GM12878 (cell line): ENCODE measurements around the gene IRX1. TPM values are rescaled to one million over a fixed set of nuclear protein-coding genes. Genes with fewer than 3 reads are reported as not detected.

Source experiments
- ATAC-seq: fragments of 200-7000 bp; cut with Tn5 transposase; 3 replicates; pipeline ENCODE4 v1.9.1; 2020; ENCODE audit warnings: mild to moderate bottlenecking, moderate library complexity
- BruUV-seq: library from RNA; stranded (reverse); fragments of 400-500 nt; replicated peaks from 2 replicates; lab custom pipeline; 2021; lab: Mats Ljungman, UMichigan
- CTCF ChIA-PET: fragments of 300-600 bp; sonication (Branson Sonifier 250); formaldehyde crosslinking; extraction: SDS; loops from one replicate; lab custom pipeline; 2021; ENCODE audit warnings: inconsistent platforms; lab: Yijun Ruan, JAX
- POLR2A ChIA-PET: fragments of 350-600 bp; formaldehyde crosslinking; extraction: SDS; loops from one replicate; lab custom pipeline; 2021; ENCODE audit warnings: inconsistent platforms; lab: Charles Lee
- RAD21 ChIA-PET: fragments of 300-600 bp; sonication (Branson Sonifier 250); formaldehyde crosslinking; loops from one replicate; lab custom pipeline; 2023; ENCODE audit warnings: antibody characterized with exemption; ENCODE audit not compliant: unreplicated experiment; lab: Charles Lee
- SMC1A ChIA-PET: fragments of 300-600 bp; sonication (Branson Sonifier 250); formaldehyde crosslinking; loops from one replicate; lab custom pipeline; 2023; ENCODE audit not compliant: unreplicated experiment, uncharacterized antibody; lab: Charles Lee
- DNase-seq: peaks from one replicate; pipeline ENCODE4 v3.0.0-alpha.2; 2011; ENCODE audit warnings: low read depth, low spot score
- FAIRE-seq: peaks from 3 replicates; lab custom pipeline; 2011; peaks lifted over from hg19 to GRCh38; lab: Jason Lieb, UNC
- H2AFZ ChIP-seq: 2 replicates; pipeline ENCODE4 v1.6.0; 2011; ENCODE audit warnings: low read depth, low read length, control low read depth; ENCODE audit not compliant: control insufficient read depth
- H3K27ac ChIP-seq: 2 replicates; pipeline ENCODE4 v1.5.1; 2011; ENCODE audit warnings: control low read depth; ENCODE audit not compliant: control insufficient read depth, insufficient read depth
- H3K27me3 ChIP-seq, 2 experiments: replicated peaks in 1 of 2; 2 replicates each; pipeline versions ENCODE4 v1.6.0 to v1.6.1; 2011; ENCODE audit warnings: low read length in 1 of 2; ENCODE audit not compliant: control insufficient read depth in 2 of 2, insufficient read depth in 2 of 2
- H3K36me3 ChIP-seq, 2 experiments: 2 replicates each; pipeline ENCODE4 v1.5.1; 2011; ENCODE audit warnings: low read length in 1 of 2; ENCODE audit not compliant: control insufficient read depth in 2 of 2, insufficient read depth in 2 of 2
- H3K4me1 ChIP-seq: 2 replicates; pipeline ENCODE4 v1.6.1; 2011; ENCODE audit warnings: mild to moderate bottlenecking, low read length, moderate library complexity, mixed read lengths; ENCODE audit not compliant: control insufficient read depth, insufficient read depth
- H3K4me2 ChIP-seq: 2 replicates; pipeline ENCODE4 v1.6.0; 2011; ENCODE audit warnings: control low read depth; ENCODE audit not compliant: control insufficient read depth, insufficient read depth
- H3K4me3 ChIP-seq: fragments of 200-600 bp; sonication (generic); 2 replicates; pipeline ENCODE4 v1.5.1; 2016
- H3K79me2 ChIP-seq: 2 replicates; pipeline ENCODE4 v1.6.0; 2011; ENCODE audit warnings: low read length; ENCODE audit not compliant: control insufficient read depth, insufficient read depth
- H3K9ac ChIP-seq: 2 replicates; pipeline ENCODE4 v1.8.0; 2011; ENCODE audit warnings: low read length, control low read depth, mixed read lengths; ENCODE audit not compliant: control insufficient read depth, insufficient read depth
- H3K9me3 ChIP-seq: replicated peaks from 3 replicates; pipeline ENCODE4 v1.5.1; 2011; ENCODE audit warnings: mild to moderate bottlenecking, low read length; ENCODE audit not compliant: control insufficient read depth, insufficient read depth
- H4K20me1 ChIP-seq: 2 replicates; pipeline ENCODE4 v1.6.0; 2011; ENCODE audit not compliant: control insufficient read depth, insufficient read depth
- ATF2 ChIP-seq: IDR thresholded peaks from 2 replicates; pipeline ENCODE4 v1.6.1; 2012; ENCODE audit warnings: low read length, inconsistent platforms
- BHLHE40 ChIP-seq, 2 experiments: fragments of 450-650 bp in 1 of 2; IDR thresholded peaks; 2 replicates each; pipeline ENCODE4 v1.6.1; 2011 to 2017; ENCODE audit warnings: low read depth in 2 of 2, borderline replicate concordance in 1 of 2, improper control_type of control experiment in 1 of 2, low read length in 1 of 2, mild to moderate bottlenecking in 1 of 2
- CEBPZ ChIP-seq: fragments of 150-350 bp; IDR thresholded peaks from 2 replicates; pipeline ENCODE4 v1.6.1; 2016; ENCODE audit warnings: low read depth, low read length
- STAT3 ChIP-seq: IDR thresholded peaks from 2 replicates; pipeline ENCODE4 v1.6.1; 2011; ENCODE audit warnings: low read depth, low read length, improper control_type of control experiment
- WGBS: methylation state at CpG from one replicate; pipeline ENCODE4 v1.1.6; 2016; ENCODE audit warnings: low lambda C conversion rate; ENCODE audit not compliant: insufficient replicate concordance, insufficient coverage; ENCODE audit errors: missing lambda C conversion rate; 5-methylcytosine and 5-hydroxymethylcytosine counted together
- in situ Hi-C: fragments of 300-500 bp; cut with MboI; formaldehyde crosslinking; loops from 9 replicates; pipeline ENCODE4 v1.14.3; 2018; ENCODE audit warnings: mixed read lengths
- intact Hi-C: fragments of 100-400 bp; cut with micrococcal nuclease; formaldehyde crosslinking; loops from one replicate; pipeline ENCODE4 v1.14.2; 2022; ENCODE audit not compliant: unreplicated experiment
- polyA plus RNA-seq, 11 experiments: library from polyadenylated mRNA; depleted of rRNA in 4 of 11; unstranded in 6 of 11; stranded (reverse) in 5 of 11; fragments of >200 nt; fragmentation: Nextera tagmentation in 4 of 11; fragmentation: Illumina TruSeq in 1 of 11; extraction: Ambion mirVana in 4 of 11; extraction: Trizol in 1 of 11; gene quantifications; 1 replicate in 1 of 11; 2 replicates in 10 of 11; pipeline versions ENCODE4 v1.2.1 to v1.2.3, GENCODE V29; 2011 to 2016; ENCODE audit warnings: inconsistent platforms in 2 of 11, missing spikeins in 2 of 11, low read depth in 1 of 11
- total RNA-seq, 4 experiments: library from RNA; depleted of rRNA in 3 of 4; stranded (reverse); fragments of >200 nt in 3 of 4; fragmentation: Illumina TruSeq in 1 of 4; extraction: Trizol in 1 of 4; gene quantifications; 2 replicates each; pipeline versions ENCODE4 v1.2.1 to v1.2.3, GENCODE V29; 2013 to 2021

IRX1 gene
- total and polyA plus RNA-seq, 10 of the 15 experiments (the other 5 are each of a cell fraction or from before 2014, with no cell fraction given): not detected

GRCh38 chr5:3634061-3634460 is 38.4 kb downstream of the IRX1 start:
- no peak overlapping the region for H3K9ac ChIP-seq
- H4K20me1 ChIP-seq: no peaks in the 10 kb centered on the region
- H3K4me2 ChIP-seq: no peak overlapping the region
- CTCF ChIA-PET: interaction anchor here (0.6 kb wide), 1 partner anchor 30 kb away, joined by 3 read pairs; no protein-coding TSS in a partner anchor
- H2AFZ ChIP-seq: no peak overlapping the region
- DNase-seq: no peak
- intact Hi-C loops (no loop called here), in situ Hi-C loops (no loop called here)
- no peaks in the 10 kb centered on the region for H3K36me3 ChIP-seq
- SMC1A ChIA-PET: no interaction called here
- TF ChIP-seq BHLHE40 (IDR thresholded peaks at IDR 0.05; ENCODE audit: borderline replicate concordance in 1 of 2, low read depth in 2 of 2, low read length in 1 of 2) (no peak), ATF2 (no peak), STAT3 (no peak), CEBPZ (no peak)
- H3K9me3 ChIP-seq: no peaks in the 10 kb centered on the region; the same call in 2 of the 3 replicates
- H3K27ac ChIP-seq: no peak overlapping the region
- no peaks in the 10 kb centered on the region for H3K79me2 ChIP-seq
- no peak overlapping the region for H3K4me3 ChIP-seq
- POLR2A ChIA-PET: no interaction called here
- H3K4me1 ChIP-seq: no peaks in the 10 kb centered on the region
- H3K27me3 ChIP-seq: no peaks in the 10 kb centered on the region
- no TSS peak for BruUV-seq
- FAIRE-seq: no peak
- RAD21 ChIA-PET: no interaction called here
- ATAC-seq: no peak
- 32% methylated on average over 7 of the region's 7 CpGs for WGBS
